ENCODE data around the gene URGCP. TPM values are rescaled to one million over a fixed set of nuclear protein-coding genes. Genes with fewer than 3 reads are reported as not detected.
"Not testable (repeated sequence)": the region's sequence is repeated elsewhere in the genome, so short reads cannot be mapped to it uniquely, and the experiment has no call there.

Gene URGCP
- total RNA-seq, 1 donor from 2014 or later: 13.0 TPM

DNA sequence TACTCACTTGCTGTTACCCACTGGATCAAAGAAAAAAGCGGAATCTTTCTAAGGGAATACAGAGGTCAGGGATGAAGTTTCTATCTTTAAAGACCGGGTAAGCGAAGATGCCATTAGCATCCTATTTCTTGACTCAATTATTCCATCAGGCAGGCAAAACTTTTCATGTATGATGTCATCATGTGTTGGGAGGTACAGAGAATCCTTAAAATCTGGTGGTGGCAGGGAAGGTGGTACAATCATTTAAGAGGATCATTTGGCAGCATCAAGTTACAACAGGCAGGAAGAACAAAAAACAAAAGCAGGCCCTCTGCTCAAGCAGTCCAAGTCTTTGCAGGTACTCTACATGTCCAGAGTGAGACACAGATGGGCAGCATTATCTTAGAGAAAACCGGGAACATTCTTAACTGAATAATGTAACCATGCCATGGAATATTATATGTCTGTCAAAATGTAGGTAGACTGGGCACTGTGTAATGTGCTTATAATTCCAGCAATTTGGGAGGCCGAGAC is 3.8 kb downstream of the URGCP start:
- H3K27me3 Mint-ChIP-seq (ENCODE audit: unreplicated experiment): peaks cover 2% of the 10 kb centered on the region
- H3K4me3 Mint-ChIP-seq (ENCODE audit: unreplicated experiment): no peak overlapping the region

DNA sequence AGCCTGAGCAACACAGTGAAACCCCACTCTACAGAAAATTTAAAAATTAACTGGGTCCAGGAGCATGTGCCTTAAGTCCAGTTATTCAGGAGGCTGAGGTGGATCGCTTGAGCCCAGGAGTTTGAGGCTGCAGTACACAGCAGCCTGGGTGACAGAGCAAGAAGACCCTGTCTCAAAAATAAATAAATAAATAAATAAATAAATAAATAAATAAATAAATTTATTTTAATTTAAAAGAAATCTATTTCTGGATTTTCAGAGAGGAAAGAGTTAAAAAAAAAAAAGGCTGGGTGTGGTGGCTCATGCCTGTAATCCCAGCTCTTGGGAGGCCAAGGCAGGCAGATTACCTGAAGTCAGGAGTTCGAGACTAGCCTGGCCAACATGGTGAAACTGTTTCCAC is 7.8 kb downstream of the URGCP start:
- not testable (repeated sequence) for H3K4me3 Mint-ChIP-seq (ENCODE audit: unreplicated experiment); H3K36me3 Mint-ChIP-seq (ENCODE audit: low read depth, unreplicated experiment); H3K4me1 Mint-ChIP-seq (ENCODE audit: unreplicated experiment); H3K27me3 Mint-ChIP-seq (ENCODE audit: unreplicated experiment); DNase-seq (ENCODE audit: low spot score); H3K27ac Mint-ChIP-seq (ENCODE audit: unreplicated experiment); H3K9me3 Mint-ChIP-seq (ENCODE audit: unreplicated experiment)

More for the DNA sequence above, 3.8 kb downstream of the URGCP start:
- DNase-seq (ENCODE audit: low spot score): no peak
- TF ChIP-seq, protein P1, sequence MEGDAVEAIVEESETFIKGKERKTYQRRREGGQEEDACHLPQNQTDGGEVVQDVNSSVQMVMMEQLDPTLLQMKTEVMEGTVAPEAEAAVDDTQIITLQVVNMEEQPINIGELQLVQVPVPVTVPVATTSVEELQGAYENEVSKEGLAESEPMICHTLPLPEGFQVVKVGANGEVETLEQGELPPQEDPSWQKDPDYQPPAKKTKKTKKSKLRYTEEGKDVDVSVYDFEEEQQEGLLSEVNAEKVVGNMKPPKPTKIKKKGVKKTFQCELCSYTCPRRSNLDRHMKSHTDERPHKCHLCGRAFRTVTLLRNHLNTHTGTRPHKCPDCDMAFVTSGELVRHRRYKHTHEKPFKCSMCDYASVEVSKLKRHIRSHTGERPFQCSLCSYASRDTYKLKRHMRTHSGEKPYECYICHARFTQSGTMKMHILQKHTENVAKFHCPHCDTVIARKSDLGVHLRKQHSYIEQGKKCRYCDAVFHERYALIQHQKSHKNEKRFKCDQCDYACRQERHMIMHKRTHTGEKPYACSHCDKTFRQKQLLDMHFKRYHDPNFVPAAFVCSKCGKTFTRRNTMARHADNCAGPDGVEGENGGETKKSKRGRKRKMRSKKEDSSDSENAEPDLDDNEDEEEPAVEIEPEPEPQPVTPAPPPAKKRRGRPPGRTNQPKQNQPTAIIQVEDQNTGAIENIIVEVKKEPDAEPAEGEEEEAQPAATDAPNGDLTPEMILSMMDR (IDR thresholded peaks at IDR 0.05; ENCODE audit: unreplicated experiment): no peak
- H3K9me3 Mint-ChIP-seq (ENCODE audit: unreplicated experiment): no peaks in the 10 kb centered on the region
- no peak overlapping the region for H3K27ac Mint-ChIP-seq (ENCODE audit: unreplicated experiment)
- peaks cover 3% of the 10 kb centered on the region for H3K36me3 Mint-ChIP-seq (ENCODE audit: low read depth, unreplicated experiment)
- H3K4me1 Mint-ChIP-seq (ENCODE audit: unreplicated experiment): peaks cover 3% of the 10 kb centered on the region

DNA sequence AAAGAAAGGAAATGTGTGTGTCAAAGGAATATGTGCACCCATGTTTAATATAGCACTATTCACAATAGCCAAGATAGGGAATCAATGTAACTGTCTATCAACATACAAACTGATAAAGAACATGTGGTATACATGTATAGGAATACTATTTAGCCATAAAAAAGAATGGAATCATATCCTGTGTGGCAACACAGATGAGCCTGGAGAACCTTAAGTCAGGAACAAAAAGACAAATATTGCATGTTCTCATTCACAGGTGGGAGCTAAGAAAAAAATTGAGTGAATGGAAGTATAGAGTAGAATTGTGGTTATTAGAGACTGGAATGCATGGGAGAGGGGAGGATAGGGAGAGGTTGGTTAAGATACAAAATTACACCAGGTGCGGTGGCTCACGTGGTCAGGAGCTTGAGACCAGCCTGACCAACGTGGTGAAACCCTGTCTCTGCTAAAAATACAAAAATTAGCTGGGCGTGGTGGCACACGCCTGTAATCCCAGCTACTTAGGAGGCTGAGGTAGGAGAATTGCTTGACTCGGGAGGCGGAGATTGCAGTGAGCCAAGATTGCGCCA is 10.5 kb downstream of the URGCP start:
- TF ChIP-seq, protein P1 (IDR thresholded peaks at IDR 0.05; ENCODE audit: unreplicated experiment): no peak
- peaks cover 11% of the 10 kb centered on the region for H3K4me1 Mint-ChIP-seq (ENCODE audit: unreplicated experiment)
- no peaks in the 10 kb centered on the region for H3K9me3 Mint-ChIP-seq (ENCODE audit: unreplicated experiment)
- peaks cover 1% of the 10 kb centered on the region for H3K27me3 Mint-ChIP-seq (ENCODE audit: unreplicated experiment)
- H3K4me3 Mint-ChIP-seq (ENCODE audit: unreplicated experiment): no peak overlapping the region
- H3K36me3 Mint-ChIP-seq (ENCODE audit: low read depth, unreplicated experiment): no peaks in the 10 kb centered on the region
- no peak for DNase-seq (ENCODE audit: low spot score)
- no peak overlapping the region for H3K27ac Mint-ChIP-seq (ENCODE audit: unreplicated experiment)

DNA sequence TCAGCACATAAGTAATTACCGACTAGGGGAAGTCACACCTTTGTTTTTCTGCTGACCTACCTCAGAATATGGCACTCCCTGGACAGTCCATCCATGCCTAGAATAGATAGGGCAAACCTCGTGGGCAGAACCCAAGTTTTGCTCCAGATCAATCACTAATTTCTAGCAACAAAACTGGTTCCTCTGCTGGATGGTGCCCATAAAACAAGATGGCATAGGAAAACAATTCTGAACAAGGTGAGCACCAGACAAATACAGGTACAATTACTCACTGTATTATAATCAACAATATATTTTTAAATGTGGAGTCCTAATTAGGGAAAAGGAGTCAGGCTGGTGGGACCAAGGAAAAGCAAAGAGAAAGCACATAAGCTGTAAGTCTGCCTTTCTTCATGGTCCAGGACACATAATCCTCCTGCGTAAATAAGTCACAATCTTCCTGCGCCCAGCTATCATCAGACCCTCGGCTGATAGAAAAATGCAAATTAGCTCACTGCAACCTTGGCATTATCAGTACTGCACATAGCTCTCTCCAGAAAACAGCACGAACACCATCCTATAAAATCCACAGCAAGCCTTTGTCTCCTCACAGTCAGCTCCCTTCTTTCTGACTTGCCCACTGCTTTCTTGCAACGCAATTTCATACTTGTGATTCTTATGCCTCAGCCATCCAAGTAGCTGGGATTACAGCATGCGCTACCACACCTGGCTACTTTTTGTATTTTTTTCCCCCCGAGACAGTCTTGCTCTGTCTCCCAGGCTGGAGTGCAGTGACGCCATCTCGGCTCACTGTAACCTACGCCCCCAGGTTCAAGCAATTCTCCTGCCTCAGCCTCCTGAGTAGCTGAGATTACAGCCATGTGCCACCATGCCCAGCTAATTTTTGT is 15.1 kb downstream of the URGCP start:
- H3K9me3 Mint-ChIP-seq (ENCODE audit: unreplicated experiment): no peaks in the 10 kb centered on the region
- peaks cover 4% of the 10 kb centered on the region for H3K27me3 Mint-ChIP-seq (ENCODE audit: unreplicated experiment)
- peak overlapping the region; percentile 16 for H3K4me3 Mint-ChIP-seq (ENCODE audit: unreplicated experiment)
- H3K36me3 Mint-ChIP-seq (ENCODE audit: low read depth, unreplicated experiment): no peaks in the 10 kb centered on the region
- peaks cover 13% of the 10 kb centered on the region for H3K4me1 Mint-ChIP-seq (ENCODE audit: unreplicated experiment)
- H3K27ac Mint-ChIP-seq (ENCODE audit: unreplicated experiment): no peak overlapping the region
- TF ChIP-seq, protein P1 (IDR thresholded peaks at IDR 0.05; ENCODE audit: unreplicated experiment): no peak
- no peak for DNase-seq (ENCODE audit: low spot score)

DNA sequence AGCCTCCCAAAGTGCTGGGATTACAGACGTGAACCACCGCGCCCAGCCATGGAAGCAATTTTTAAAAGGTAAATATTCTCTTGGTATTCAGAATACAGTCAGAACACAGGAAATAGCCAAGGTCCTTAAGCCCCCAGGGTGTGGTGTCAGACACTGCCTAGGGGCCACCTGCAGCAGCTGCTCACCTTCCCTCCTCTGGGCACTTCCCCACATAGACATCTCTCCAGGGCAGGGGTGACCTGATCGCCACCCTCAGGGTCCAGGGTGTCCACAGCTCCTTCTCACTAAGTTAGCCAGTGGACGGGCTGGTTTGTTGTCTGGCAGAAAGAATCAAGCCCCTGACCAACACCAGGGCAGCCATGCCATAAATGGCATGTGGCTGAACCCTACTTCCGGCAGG is 15.9 kb downstream of the URGCP start:
- no peaks in the 10 kb centered on the region for H3K36me3 Mint-ChIP-seq (ENCODE audit: low read depth, unreplicated experiment)
- H3K27ac Mint-ChIP-seq (ENCODE audit: unreplicated experiment): no peak overlapping the region
- DNase-seq (ENCODE audit: low spot score): no peak
- TF ChIP-seq, protein P1 (IDR thresholded peaks at IDR 0.05; ENCODE audit: unreplicated experiment): no peak
- H3K4me3 Mint-ChIP-seq (ENCODE audit: unreplicated experiment): no peak overlapping the region
- peaks cover 13% of the 10 kb centered on the region for H3K4me1 Mint-ChIP-seq (ENCODE audit: unreplicated experiment)
- peaks cover 3% of the 10 kb centered on the region for H3K27me3 Mint-ChIP-seq (ENCODE audit: unreplicated experiment)
- H3K9me3 Mint-ChIP-seq (ENCODE audit: unreplicated experiment): no peaks in the 10 kb centered on the region
